ENCODE results near the gene SLC6A18.

DNA sequence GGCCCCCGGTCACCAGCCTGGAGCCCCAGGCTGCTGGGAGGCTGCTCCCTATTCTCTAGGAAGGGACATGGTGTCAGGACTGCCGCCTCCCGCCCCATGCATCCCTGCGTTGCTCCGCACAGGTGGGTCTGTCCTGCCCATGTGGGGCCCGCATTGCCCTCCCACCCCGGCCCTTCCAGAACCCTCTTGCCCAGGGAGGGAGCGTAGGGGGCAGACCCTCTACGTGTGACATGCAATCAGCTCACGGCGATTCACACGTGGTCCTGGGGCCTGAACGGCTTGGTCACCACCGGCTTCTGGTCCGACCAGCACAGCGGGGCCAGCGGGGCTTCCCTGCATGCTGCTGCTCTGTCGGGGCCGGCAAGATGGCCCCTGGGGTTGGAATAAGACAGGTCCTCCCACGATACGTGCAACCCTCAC lies 14.3 kb upstream of the SLC6A18 start:
- TF ChIP-seq, protein P1, sequence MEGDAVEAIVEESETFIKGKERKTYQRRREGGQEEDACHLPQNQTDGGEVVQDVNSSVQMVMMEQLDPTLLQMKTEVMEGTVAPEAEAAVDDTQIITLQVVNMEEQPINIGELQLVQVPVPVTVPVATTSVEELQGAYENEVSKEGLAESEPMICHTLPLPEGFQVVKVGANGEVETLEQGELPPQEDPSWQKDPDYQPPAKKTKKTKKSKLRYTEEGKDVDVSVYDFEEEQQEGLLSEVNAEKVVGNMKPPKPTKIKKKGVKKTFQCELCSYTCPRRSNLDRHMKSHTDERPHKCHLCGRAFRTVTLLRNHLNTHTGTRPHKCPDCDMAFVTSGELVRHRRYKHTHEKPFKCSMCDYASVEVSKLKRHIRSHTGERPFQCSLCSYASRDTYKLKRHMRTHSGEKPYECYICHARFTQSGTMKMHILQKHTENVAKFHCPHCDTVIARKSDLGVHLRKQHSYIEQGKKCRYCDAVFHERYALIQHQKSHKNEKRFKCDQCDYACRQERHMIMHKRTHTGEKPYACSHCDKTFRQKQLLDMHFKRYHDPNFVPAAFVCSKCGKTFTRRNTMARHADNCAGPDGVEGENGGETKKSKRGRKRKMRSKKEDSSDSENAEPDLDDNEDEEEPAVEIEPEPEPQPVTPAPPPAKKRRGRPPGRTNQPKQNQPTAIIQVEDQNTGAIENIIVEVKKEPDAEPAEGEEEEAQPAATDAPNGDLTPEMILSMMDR (conservative IDR thresholded peaks at IDR 0.05; ENCODE audit: low read depth, low read length): no peak
- TF ChIP-seq CEBPB (IDR thresholded peaks at IDR 0.05; ENCODE audit: low read depth, low read length) (no peak), RFX5 (IDR thresholded peaks at IDR 0.05; ENCODE audit: low read depth, low read length) (no peak), BHLHE40 (IDR thresholded peaks at IDR 0.05; ENCODE audit: low read depth, low read length) (no peak), MXI1 (IDR thresholded peaks at IDR 0.05; ENCODE audit: borderline replicate concordance, low read depth, low read length) (no peak), POLR2A (IDR thresholded peaks at IDR 0.05; ENCODE audit: low read depth, low read length) (no peak)
